Measurements from ENCODE around the gene LOXHD1.
A peak's percentile ranks its signal among the peaks of the same experiment; 100 is the strongest.

Gene LOXHD1

DNA sequence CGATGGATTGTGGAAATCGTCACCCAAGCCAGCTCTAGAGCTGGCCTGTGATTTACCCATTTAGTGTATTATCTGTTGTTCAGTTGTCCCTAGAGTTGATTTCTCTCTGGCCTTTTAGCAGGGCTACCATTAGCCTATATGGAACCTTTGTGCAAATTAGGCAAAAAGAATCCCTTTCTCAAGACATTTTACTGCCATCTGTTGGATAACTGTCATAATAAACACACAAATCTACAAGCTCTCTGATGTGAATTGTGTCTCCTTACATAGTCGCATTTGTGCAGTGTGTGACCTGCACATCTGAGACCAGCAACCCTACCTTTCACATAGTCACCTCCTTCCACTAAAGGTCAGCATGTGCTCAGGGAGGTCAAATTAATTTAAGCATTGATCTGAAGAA, 34.0 kb downstream of the LOXHD1 start:
- DNase-seq = no peak

DNA sequence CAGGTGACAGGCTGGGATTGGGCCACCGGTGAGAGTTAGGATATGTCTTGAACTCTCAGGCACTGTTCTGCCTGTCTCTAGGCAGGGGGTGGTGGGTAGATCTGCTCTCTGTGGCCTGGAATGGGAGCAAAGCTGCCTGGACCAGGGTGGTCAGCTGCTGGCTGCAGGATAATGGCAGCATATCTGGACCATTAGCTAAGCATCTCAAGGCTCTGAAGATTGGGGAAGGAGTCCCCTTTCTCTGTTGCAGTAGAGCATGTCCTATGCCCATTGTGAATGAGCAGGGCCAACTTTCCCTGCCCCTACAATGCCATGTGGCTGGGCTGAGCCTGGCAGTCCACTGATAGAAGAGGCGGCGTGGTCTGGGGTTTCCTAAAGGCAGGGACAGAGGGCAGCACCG, 34.6 kb downstream of the LOXHD1 start:
- no peak for DNase-seq

DNA sequence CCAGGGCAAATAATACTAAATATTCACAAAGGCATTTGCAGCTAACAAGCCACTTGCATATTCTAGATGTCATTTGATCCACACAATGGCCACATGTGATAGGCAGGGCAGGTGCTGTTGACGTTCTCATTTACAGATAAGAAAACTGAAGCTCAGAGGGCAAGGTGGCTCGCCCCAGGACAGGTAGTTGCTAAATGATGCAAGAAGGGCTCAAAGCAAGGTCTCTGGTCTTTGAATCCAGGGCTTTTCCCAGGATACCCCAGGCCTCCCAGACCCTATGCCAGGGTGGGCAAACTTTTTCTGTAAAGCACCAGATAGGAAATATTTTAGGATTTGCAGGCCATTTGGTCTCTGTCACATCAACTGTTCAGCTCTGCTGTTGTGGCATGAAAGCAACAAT, 35.1 kb downstream of the LOXHD1 start:
- DNase-seq = no peak

DNA sequence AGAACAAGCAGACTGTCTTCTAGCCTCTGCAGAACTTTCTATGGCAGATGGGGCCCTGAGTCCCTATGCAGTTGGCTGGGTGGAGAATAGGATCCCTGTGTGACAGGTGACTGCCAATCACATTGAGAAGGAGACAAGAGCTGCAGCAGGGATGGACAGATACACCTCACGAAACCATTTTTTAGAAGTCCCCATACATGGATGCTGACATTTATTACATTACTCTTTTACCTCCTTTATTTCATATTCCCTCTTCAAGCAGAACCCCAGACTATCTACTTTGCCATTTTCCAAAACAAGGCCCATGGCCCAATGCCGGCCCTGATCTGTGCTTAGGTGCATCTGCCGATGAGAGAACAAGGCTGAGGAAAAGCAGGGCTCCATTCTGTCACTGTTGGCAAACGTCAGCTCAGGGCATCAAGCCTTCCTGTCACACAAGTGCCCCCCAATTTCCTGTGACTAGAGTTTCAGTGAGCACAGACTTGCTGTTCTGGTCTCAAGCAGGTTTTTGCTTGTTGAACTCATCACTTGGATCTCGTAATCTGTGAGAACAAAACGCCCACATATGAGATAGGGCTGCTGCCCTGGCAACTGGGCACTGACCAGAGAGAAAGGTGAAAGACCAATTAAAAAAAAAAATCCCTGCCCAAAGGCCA, 35.8 kb downstream of the LOXHD1 start:
- DNase-seq = peak in 2 of 6 experiments; percentile 3 to 20

DNA sequence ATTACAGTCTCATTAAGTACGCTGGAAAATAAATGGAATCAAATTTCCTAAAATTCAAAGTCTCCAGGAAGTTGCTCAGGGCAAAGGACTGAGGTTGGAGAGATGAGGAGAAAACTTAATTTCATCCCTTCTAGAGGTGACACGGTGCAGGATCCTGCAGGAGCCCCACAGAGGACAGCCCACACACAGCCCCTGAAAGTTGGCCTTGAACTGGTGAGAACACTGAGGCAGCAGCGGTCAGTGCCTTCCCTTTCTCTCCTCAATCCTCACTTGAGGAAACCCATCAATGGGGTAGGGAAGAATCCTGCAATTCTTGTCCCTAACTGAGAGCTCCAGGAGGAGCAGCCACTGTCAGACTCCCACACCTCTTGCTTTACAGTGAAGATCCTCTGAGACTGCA, 37.5 kb downstream of the LOXHD1 start:
- DNase-seq = no peak

DNA sequence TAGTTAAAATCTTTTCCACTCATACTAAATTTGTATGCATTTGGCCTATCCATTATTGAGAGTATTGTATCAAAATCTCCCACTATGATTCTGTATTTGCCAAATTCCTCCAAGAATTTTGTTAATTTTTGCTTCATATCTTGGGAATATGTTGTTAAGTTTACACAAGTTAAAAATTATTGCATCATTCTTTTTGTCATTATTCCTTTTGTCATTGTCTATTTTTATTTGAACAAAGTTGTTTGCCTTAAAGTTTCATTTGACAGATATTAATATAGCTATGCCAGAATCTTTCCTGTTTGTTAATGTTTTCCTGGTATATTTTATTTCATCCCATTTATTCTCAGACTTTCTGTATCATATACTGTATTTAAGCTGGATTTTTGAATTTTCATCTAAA, 41.3 kb downstream of the LOXHD1 start:
- no peak for DNase-seq

DNA sequence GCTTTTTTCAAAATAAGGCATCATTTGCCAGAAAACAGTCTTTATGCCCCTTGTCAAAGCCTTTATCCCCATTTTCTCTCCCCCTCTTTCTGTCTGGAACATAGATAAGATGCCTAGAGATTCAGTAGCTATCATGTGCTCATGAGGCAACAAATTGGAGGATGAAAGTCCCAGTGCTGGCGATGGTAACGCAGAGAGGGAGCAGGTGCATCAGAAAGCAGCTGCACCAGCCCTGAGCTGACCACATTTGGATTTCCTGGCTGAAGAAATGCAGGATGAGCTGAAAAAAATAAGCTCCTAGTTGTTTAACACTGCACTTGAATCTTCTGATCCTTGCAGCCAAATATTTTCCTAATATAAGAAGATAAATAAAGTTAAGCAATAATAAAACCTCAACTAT, 48.0 kb downstream of the LOXHD1 start:
- DNase-seq = no peak

DNA sequence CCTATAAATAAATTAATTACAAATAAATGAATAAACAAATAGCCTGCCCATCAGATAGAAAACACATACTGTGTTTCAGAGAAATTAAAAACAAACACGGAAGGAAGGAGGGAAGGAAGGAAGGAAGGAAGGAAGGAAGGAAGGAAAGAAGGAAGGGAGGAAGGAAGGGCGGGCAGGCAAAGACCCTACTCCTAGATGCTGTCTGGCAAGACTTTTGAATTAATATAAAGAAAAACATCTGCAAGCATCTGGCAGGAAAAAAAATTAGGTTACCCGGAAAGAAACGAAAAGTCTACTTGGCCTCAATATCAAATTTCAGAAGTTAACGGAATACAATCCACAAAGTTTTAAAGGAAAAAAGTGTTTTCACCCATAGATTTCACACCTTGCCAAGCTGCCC, 49.1 kb downstream of the LOXHD1 start:
- DNase-seq = no peak

DNA sequence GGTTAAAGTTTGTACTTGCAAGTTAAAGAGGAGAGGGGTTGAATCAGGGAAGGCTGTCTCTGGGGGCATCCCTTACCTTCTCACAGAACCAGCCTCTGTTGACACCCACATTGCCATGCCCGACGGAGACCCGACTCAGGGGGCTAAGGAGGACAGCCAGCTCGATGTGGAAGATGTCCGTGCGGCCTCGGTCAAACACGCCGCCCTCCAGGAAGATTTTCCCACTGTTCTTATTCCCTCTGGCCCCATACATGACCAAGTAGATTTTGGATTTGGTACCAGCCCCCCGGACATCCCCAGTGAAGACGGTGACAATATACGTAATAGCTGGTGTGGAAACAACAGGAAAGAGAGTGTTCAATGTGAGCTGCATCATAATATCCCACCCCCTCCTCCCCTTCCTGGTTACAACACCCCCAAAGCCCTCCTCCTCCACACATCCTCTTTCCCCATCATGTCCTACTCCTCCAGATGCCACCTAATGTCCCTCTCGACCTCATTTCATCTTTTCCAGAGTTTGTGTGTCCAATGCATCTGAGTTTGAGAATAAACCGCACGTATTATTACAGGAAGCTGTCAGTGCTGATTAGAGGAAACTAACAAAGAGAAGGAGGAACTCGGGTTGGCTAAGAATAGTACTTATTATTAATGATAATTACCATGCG, 55.7 kb downstream of the LOXHD1 start:
- no peak for DNase-seq

DNA sequence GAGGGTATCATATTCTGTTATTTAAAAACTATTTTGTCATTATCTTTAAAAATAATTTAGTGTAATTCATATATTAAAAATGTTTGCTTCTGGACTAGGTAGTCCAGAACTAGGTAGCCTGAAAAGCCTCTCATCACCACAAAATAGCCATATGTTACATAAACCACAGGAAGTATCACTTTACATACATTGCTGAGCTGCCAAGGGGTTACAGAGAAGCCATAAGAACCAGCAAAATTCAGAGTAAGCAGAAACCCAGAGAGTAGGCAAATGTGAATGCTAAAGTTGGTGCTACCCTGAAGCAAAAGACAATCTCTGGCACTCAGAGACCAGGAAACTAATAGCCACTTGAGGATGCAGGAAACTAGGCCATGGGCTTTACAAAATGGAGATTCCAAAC, 60.9 kb downstream of the LOXHD1 start:
- DNase-seq = no peak

DNA sequence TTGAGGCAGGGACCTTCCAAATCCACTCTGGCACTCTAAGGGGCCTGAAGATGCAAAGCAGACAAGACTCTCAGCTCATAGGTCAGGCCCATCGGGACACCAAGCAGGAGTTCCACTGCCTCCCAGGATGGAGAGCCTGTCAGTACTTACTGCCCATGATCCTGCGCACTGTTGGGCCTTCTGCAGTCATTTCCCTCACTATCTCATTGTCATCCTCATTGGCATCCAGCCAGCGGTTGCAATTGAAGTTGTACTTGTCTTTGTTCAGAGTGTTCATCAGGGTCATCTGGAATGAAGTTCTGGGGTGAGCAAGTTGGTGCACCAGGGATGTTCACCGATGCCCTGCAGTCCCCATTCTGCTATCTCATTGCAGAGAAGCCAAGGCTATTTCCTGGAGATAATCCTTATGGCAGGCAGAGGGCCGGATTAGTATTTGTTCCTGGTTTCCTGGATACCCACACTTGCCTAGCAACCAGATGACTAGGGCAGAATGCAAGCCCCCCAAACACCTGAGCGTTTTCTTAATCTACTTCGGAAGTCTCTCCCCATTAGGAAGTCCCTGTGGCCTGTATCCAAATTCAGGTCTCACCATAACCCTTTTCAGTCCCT, 65.1 kb downstream of the LOXHD1 start:
- no peak for DNase-seq

DNA sequence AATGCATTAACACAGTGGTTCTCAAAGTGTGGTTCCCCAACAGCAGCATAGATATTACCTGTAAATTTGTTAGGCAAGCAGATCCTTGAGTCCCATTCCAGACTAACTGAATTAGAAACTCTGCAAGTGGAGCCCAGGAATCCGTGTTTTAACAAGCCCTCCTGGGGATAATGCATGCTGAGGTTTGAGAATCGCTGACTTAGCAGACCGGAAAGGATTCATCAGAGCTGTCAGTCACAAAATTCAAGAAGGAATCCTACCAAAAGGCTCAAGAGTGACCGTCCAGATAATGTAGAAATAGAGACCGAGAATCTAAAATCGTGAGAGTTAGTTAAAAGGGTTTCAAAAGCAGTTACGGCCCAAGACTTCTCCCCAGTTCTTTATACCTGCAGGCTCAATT, 66.9 kb downstream of the LOXHD1 start:
- DNase-seq = no peak

DNA sequence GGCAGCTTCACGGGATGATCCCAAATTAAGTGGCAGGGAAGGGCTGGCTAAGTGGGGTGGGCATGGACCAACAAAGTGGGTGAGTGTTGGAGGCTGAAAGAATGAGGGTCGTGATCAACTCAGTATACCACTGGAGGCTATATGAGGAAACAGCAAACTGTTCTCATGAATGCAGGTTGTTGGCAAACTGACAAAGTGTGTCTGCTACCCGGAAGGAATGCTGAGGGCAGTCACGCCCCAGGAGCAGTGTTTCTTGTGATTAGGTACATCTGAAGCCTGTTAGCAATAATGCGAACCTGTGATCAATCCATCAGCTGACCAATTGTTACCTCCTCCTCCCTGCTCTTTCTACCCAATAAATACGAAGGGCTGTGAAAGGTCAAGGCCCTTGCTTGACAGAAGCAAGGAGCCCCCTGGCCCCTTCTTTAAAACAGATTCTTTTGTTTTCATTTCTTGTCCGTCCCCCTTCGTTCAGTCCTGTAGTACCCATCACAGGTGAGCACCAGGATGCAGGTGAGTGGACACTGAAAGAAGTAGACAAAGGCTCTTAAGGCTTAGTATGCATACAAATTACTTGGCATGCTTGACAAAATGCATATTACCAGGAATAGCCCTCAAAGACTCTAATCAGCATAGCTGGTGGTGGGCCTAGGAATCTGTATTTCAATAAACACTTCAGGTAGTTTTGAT, 67.9 kb downstream of the LOXHD1 start:
- no peak for DNase-seq

DNA sequence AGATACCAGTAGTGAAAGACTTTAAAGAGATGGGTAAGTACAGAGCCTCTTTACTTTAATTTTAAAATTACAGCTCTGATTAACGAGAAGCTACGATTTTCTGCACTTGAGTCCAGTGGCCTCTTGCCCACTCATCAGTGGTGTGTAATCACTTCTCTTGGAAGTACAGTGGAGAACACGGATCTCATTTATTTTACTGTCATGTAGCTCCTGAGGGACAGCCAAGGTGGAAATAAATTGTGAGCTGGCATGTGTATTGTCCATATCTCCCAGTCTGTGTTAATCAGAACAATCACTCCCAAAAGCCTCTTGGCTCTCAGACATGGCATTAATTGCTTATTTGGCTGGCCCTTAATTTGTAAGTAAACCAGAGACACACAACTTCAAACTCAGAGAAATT, 69.4 kb downstream of the LOXHD1 start:
- no peak for DNase-seq

DNA sequence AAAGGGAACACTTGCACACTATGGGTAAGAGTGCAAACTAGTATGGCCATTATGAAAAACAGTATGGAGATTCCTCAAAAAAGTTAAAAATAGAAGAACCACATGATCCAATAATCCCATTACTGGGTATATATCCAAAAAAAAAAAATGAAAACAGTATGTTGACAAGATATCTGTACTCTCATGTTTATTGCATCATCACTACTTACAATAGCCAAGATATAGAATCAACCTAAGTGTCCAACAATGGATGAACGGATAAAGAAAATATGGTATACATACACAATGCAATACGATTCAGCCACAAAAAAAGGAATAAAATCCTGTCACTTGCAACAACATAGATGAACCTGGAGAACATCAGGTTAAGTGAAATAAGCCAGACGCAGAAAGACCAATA, 73.3 kb downstream of the LOXHD1 start:
- DNase-seq = no peak

DNA sequence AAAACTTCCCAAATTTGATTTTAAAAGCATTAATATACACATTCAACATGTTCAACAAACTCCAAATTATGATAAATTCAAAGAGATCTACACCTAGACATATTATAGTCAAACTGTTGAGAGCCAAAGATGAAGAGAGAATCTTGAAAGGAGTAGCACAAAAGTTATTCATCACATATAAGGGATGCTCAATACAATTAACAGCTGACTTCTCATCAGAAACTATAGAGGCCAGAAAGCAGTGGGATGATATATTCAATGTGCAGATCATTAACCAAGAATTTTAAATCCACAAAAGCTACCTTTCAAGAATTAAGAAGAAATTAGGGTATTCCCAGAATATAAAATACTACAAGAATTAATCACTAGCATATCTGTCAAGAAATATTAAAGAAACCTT, 75.4 kb downstream of the LOXHD1 start:
- no peak for DNase-seq

DNA sequence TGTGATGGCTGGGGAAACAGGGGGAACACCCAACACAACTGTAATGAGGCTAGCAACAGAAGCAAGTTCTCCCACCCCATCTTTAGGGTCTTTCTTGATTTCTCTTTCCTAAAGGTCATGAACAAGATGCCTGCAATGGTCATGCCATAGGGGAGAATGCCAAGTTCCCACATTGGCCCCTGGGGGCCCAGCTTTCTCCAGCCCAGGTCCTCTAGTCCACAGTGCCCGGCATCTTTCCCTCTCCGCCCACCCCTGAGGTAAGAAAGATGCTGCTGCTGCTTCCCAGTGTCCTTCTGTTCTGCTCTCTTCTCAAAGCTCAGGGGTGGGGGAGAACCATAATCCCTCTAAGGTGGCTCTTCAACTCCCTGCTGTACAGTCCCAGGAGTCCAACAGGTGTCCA, 78.0 kb downstream of the LOXHD1 start:
- DNase-seq = no peak

DNA sequence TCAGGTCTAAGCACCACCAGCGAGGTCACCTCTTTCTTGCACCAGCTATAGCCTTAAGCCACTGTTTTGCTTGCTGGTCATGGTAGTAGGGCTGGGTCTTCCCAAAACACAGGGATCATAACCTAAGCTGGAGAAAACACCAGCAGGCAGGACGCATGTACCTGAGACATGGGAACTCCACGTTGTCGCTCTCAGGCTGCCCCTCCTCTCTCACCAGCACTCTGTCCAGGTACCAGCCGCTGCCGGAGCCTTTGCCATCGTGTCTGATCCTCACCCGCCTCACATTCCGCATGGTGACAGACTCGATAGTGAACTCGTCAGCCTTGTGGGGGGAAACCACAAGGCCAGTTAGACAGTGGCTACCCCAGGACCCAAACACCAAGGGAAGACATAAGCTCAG, 79.5 kb downstream of the LOXHD1 start:
- DNase-seq = no peak

DNA sequence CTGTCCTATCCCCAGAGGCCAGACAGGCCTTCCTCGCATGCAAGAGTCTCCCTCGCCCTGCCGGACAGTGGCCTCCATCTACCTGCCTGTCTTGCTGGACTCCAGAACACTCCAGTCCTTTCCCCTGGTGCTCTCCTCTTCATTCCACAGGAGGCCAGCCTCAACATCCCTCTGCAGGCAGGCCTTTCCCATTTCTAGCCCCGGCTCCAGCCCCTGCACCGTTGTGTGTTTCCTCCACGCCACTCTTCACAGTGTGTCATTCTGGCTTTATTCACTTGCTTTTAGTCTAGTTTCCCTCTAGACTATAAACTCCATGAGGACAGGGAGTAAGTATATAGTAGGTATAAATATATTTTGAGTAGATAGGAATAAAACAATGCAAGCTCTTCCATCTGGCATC, 81.2 kb downstream of the LOXHD1 start:
- DNase-seq = no peak

DNA sequence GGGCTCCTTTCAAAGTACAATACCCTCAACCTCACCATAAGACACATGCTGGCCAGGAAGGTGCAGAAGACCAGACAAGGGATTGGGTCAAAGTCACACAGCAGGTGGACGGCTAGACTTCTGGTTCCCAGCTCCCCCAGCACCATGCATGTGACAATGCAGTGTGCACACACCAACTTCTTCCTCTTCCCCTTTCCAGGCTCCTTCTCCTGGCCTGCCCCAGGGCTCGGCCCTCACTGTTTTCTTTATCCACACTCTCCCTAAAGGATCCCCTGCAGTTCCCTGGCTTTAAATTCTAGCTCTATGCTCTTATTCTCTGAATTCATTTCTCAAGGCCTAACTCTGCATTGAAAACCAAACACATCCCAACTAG, 82.3 kb downstream of the LOXHD1 start:
- DNase-seq = no peak

DNA sequence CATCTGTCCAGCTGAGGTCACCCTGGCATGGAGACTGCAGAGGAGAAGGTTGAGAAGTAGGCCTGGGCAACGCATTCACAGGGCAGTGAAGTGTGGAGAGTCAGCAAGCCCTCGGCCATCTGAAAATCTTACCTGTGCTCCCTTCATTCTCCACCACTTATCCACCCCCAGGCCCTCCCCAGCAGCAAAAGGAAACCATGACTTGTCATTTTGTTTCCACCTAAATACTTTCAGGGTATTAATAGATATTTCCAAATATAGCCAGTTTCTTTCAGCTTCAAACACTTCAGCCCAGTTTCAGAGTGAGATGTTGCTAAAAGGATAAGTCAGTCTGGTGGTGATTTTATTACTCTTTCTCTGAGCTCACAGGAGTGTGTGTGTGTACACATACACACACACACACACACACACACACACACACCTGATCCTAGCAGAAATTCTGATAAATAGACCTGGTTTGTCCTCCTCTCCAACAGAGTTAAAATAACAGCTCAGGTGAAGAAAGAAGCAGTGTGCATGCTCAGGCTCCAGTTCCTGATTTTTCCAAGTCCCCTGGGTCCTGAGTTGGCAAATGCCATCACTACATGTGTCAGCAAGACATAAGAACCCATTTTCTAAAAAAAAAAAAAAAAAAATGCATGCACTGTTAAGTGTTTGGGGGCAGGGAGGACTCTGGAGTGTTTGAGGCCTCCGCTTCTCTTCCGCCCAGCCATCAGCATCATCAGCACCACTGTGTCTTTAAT, 82.8 kb downstream of the LOXHD1 start:
- DNase-seq = no peak

DNA sequence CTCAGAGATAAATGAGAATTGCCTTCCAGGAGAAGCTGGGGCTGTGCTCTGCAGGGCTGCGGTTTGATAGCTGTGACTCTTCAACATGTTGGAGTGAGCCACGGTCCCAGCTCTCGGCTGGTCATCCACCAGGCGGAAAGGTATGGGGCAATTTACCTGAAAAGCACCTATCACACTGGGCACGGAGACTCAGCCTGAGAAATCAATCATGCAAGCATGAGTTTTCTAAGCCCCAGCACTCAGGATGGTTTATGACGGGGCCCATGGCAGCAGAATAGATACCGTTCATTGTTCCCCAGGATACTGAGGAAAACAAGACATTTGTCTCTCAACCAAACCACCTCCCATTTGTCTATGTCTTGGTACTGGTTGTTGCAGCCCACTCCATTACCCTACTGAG, 83.9 kb downstream of the LOXHD1 start:
- DNase-seq = no peak

DNA sequence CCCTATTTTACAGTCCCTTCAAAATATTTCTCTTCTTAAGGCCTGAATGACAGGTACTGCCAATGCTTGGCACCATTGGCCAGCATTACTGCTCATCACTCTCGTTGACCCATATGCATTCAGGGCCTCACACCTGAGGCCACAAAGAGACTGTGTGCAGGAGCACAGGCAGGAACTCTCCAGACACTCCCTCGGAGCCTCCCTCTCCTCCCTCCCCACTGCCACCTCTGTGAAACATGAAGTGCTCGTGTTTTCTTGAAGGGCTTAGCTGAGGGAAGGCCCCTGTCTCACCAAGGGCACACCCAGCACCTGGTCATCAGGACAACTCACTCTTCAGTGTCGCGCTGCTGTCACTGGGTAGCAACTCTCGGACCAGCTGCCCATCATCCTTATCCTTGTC, 85.3 kb downstream of the LOXHD1 start:
- DNase-seq = no peak

DNA sequence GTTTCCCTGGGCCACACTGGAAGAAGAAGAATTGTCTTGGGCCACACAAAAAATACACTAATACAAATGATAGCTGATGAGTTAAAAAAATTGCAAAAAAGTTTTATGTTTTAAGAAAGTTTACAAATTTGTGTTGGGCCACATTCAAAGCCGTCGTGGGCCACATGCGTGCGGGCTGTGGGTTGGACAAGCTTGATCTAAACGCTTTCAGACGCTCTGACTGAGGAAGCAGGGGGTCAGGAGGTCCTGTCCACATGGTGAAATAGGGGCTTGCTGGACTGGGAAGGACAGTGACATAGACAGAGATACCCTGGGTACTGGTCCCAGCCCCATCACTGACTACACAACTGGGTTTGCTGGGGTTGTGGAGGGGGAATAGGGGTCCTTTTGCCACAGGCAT, 86.4 kb downstream of the LOXHD1 start:
- no peak for DNase-seq

Measured in stimulated activated naive CD4-positive, alpha-beta T cell (primary cell).